GM19438 (cell line): ENCODE measurements around the gene DNAH5.

Experiments
- ATAC-seq: cut with Tn5 transposase; IDR thresholded peaks from one replicate; pipeline ENCODE4 v1.9.1; 2021; ENCODE audit warnings: low read depth; ENCODE audit not compliant: unreplicated experiment

DNAH5 gene

GRCh38 chr5:13745508-13745907 is 199.0 kb downstream of the DNAH5 start:
- ATAC-seq = no peak

DNA sequence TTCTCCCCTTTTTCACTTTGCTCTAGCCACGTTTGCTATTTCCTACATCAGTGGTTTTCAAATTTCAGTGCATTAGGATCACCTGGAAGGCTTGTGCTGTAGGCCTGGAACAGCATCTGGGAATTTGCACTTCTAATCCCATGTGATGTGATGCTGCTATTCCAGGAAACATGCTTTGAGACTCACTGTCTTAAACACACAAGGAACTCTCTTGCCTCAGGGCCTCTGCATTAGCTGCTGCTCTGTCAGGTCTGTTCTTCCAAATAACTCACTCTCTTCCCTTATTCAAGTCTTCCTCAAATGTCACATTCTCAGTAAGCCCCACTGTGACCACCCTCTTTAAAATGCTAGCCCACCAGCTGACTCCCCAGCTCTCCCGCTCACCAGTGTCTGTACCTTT is 204.0 kb downstream of the DNAH5 start:
- no peak for ATAC-seq

DNA sequence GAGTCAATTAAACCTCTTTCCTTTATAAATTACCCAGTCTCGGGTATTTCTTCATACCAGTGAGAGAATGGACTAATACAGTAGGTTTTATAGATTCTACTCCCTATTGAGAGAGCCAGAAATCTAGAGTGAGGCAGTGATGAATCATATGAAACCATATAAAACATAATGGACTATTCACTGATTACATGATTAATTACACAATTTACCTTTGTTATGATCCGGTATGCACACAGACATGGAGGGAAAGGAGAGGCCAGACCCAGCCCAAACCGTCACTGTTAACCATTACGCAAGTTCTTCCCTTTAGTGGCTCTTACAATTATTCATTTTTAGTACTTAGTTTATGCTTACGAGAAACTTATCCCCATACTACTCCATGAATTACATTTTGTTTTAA is 205.0 kb downstream of the DNAH5 start:
- ATAC-seq = no peak

- no peak for ATAC-seq
Measured at GRCh38 chr5:13735691-13736090, 208.8 kb downstream of the DNAH5 start.

DNA sequence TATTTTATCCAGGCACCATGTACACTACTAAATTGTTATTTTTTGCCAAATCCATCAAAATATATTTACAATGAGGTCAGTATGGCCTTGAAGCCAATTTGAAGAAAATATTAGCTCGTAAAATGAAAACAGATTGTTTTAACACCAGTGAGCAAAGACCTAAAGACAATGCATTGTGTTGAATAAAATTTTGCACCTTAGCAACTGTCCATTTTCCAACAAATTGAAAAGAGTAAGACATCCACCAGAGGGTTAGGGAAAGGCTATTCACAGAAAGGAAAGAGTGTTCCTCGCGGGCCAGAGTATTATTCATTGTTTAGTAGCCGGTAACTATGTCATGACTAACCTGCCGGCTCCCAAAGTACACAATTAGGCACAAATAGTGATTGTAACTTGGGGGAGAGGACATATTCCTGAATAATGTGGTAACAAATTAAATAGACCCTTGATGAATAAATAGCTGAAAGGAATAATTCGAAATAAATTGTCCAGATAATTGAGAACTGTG is 213.3 kb downstream of the DNAH5 start:
- ATAC-seq = no peak

DNA sequence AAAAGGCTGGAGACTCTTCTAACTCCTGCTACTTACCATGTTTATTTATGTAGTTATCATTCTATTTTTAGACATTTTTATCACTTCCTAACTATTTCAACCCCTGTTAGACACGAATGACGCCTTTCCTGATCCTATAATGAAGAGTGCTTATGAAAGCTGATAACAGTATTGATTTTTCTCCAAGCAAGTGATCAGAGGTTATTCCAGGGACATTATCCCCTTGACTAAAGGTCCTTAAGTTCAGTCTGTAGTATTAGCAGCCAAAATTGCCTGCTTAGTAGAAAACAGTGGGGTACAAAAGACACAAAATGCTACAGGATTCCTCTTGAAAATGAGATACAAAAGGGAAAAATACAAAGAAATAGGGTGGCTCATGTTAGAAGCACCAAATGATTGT is 235.6 kb downstream of the DNAH5 start:
- no peak for ATAC-seq

DNA sequence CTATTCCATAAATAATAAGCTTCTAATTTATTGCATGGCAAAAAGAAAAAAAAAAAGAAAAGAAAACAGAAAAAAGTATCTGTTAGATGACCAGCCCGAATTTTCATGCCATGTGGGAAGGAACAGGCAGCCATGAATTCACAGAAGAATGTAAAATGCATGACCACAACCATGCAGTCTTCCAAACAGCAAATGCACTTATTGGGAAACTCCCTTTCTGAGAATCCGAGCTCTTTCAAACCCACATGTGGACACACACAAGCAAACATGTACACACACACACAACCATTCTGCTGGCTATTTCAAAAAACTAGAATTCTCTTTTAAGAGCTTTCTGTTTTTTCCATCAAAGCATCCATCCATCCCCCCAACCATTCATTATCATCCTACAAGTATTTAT is 236.1 kb downstream of the DNAH5 start:
- no peak for ATAC-seq

DNA sequence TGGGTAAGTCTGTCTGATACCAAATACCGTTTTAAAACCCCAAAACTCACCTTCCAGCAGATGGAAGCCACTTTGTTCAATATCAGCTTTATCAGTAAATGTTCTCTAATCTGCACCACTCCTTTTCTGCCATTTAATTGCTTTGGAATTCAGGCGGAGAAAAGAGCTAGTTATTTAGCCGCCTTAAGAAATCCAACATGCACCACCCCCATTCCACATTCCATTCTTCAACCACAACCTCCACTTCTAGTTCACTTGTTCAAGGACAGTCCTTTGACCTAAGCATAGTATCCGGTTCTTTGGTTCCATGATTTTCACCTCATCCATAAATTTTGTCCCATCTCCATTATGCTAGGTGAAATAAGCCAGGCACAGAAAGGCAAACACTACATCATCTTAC is 240.1 kb downstream of the DNAH5 start:
- no peak for ATAC-seq

DNA sequence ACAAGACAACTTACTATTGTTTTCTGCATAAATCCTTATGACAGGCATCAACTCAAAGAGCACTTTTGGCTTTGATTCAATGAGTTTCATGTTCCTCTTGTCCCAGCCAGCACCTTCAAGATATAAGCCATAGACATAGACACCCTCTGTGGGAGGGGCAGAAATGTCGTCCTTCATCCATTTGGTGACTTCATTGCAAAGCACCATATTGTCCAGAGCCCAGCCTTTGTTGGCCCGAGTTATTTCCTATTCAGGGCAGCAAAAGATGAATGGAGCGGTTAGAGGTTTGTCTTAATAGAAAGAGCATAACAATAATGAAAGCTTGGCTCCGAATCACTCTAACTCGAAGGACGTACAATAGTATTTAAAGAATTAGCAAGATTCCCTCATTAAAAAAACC is 243.9 kb downstream of the DNAH5 start:
- ATAC-seq = no peak

GRCh38 chr5:13698885-13699284 is 245.6 kb downstream of the DNAH5 start:
- ATAC-seq = no peak

DNA sequence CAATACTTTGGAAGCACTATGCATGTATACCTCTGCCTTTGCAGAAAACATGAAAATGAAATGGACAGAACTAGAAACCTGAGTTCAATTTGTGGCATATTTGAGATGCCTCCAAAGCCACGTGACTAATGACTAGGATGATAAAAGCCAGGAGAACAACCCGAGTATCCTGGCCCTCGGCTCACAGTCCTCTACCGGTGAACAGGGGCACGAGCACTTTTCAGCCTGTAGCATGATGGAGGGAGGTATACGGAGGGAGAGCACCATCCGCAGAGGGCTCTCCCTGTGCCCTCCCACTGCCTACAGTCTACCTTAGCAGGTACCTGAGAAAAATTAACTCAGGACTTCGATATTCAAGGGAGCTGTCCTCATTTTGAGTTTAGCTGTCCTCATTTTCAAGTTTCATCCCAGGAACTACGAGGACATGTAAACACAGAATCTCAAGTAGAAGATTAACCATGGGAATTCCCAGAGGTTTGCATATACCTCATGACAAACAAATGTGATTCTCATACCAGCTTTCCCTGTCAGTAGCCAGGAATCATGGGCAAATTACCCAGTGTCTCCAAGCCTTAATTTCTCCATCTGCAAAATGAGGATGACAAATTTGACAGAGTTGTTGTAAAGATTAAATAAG is 249.3 kb downstream of the DNAH5 start:
- ATAC-seq = no peak

DNA sequence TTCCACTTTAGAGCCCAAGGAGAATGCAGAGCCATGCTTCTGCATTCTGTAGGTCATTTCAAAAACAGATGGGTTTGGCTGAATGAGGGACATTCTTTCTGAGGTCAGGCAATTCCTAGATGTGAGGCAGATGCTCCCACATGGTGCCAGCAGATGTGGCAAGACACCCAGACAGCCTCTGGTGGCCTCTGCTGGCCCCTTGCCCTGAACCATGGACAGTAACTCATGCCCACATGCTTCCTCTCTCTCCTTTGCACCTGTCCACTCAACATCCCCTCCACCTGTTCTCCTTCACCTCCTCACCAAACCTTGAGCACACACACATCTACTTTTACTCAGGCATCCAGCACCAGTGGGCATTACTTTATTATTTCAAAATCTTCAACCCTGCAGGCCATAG is 252.3 kb downstream of the DNAH5 start:
- no peak for ATAC-seq

- ATAC-seq = no peak
Measured at GRCh38 chr5:13676531-13676930, 268.0 kb downstream of the DNAH5 start.

GRCh38 chr5:13674391-13674790 is 270.1 kb downstream of the DNAH5 start:
- ATAC-seq = no peak

- no peak for ATAC-seq
Measured at GRCh38 chr5:13673511-13673910, 271.0 kb downstream of the DNAH5 start.

DNA sequence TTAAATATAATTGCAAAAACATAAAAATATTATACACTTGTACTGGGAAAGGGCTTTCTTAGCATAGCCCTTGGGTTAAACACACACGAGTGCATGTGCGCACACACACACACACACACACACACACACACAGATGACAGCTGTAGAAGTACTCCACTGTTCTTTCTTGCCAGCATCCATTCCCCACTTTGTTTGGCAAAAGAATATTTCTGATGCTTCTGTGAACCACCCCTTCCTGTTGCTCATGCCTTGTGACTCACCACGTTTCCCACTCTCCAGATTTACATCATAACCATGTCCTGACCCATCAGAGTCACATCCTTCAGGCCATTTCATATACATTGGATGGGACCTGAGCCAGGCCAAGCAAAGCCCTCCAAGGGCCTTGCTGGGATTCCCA is 280.1 kb downstream of the DNAH5 start:
- no peak for ATAC-seq

GRCh38 chr5:13662626-13663025 is 281.9 kb downstream of the DNAH5 start:
- no peak for ATAC-seq

DNA sequence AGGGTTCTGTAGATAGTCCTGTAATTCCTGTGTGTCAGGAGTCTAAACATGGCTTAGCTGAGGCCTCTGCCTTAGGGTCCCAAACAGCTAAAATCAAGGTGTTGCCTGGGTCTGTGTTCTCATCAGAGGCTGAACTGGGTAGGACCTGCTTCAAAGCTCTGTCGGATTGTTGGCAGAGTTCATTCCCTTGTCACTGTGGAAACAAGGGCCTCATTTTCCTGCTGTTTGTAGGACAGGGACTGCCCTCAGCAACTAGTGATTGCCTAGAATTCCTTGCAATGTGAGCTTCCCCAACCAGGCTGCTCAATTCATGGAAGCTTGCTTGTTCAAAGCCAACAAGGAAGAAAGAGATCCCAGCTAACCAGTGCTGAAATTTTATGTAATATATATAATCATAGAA is 283.2 kb downstream of the DNAH5 start:
- ATAC-seq = no peak

- ATAC-seq = no peak
Measured at GRCh38 chr5:13660072-13660471, 284.4 kb downstream of the DNAH5 start.

- no peak for ATAC-seq
Measured at GRCh38 chr5:13659391-13659790, 285.1 kb downstream of the DNAH5 start.

DNA sequence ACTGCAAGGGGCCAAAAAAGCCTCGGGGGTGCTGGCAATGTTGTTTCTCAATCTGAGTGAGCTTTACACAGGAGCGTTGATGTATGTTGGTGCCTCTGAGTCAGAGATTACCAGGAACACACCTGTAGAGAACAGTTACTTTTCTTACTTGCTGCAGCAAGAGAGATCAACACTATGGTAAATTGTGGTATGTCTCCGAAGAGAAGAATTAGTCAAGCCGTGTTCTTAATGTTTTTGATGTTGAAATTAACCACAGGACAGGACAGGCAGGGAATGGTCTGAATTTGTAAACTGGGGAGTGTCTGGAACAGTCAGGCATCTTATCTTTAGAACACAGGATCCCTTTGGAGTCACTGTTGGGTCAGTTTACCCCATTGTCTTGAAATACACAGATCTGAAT is 285.7 kb downstream of the DNAH5 start:
- no peak for ATAC-seq

DNA sequence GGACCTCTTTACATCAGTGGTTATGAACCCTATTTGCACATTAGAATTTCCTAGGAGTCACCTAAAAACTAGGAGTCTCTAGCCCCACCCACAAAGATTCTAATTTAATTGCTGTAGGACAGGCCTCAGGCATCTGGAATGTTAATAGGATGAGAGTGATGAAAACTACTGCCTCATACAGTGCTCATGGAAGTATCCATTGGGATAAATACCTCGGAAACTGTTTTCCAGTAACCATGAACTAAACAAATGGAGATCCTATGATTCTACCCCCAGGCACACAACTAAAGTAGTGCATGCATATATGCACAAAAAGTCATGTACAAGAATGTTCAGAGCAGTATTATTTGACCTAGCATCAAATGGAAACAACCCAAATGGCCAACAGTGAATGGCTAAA is 286.3 kb downstream of the DNAH5 start:
- ATAC-seq = no peak

DNA sequence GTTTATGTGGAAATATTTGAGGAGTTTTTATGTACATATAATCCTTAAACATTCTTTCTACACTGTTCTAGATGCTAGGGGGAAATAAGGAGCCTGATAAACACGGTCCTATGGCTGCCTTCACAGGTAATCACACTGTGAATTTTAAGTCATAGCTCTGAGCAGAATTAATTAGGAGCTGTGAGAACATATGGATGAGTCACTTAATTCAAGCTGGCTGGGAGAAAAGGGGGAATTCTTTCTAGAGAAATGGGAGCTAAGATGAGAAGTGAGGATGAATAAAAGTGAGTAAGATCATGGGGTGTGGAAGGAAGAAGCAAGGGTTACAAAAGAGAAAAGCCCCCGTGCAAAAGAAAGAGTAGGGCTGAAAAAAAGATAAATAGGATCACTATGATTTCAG is 290.8 kb downstream of the DNAH5 start:
- no peak for ATAC-seq
